ENCODE measurements around the gene BIVM. TPM values are rescaled to one million over a fixed set of nuclear protein-coding genes. Genes with fewer than 3 reads are reported as not detected.

The BIVM gene
- total RNA-seq, 2 donors from 2014 or later = 16.2 to 22.0 TPM

- Histone ChIP-seq H3K4me3 (peak overlapping the region; percentile 47 to 56), H3K4me1 (replicated peaks) (no peaks in the 10 kb centered on the region), H3K27ac (peak overlapping the region; percentile 77 to 83), H3K36me3 (no peaks in the 10 kb centered on the region), H3K9me3 (no peaks in the 10 kb centered on the region), H3K27me3 (replicated peaks; ENCODE audit: insufficient read depth) (no peaks in the 10 kb centered on the region)
- WGBS = 2% methylated on average over 72 of the region's 81 CpGs
- intact Hi-C loops (cut with DNase I) = loop anchor here (5.0 kb wide), 1 partner anchor 47 kb away; the partner anchor contains the start of gene ERCC5
- peak; percentile 63 for DNase-seq (ENCODE audit: low spot score)
- TF ChIP-seq, protein P1, sequence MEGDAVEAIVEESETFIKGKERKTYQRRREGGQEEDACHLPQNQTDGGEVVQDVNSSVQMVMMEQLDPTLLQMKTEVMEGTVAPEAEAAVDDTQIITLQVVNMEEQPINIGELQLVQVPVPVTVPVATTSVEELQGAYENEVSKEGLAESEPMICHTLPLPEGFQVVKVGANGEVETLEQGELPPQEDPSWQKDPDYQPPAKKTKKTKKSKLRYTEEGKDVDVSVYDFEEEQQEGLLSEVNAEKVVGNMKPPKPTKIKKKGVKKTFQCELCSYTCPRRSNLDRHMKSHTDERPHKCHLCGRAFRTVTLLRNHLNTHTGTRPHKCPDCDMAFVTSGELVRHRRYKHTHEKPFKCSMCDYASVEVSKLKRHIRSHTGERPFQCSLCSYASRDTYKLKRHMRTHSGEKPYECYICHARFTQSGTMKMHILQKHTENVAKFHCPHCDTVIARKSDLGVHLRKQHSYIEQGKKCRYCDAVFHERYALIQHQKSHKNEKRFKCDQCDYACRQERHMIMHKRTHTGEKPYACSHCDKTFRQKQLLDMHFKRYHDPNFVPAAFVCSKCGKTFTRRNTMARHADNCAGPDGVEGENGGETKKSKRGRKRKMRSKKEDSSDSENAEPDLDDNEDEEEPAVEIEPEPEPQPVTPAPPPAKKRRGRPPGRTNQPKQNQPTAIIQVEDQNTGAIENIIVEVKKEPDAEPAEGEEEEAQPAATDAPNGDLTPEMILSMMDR (IDR thresholded peaks at IDR 0.05) = peak; percentile 37 to 70 (median 58)
- TF ChIP-seq POLR2AphosphoS5 (IDR thresholded peaks at IDR 0.05) = no peak
These were observed 1.5 kb downstream of the BIVM start for GRCh38 chr13:102800145-102801041.

DNA sequence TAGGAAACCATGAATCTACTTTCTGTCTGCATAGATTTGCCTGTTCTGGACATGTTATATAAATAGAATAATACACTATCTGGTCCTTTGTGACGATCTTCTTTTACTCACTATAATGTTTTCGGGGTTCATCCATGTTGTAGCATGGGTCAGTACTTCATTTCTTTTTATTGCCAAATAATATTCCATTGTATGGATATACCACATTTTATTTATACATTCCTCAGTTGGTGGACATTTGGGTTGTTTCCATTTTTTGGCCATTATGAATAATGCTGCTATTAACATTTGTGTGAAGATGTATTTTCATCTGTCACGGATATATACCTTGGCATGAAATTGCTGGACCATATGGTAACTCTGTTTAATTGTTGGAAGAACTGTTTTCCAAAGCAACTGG, 6.8 kb downstream of the BIVM start:
- no peaks in the 10 kb centered on the region for H3K27me3 ChIP-seq (replicated peaks; ENCODE audit: insufficient read depth)
- H3K4me1 ChIP-seq (replicated peaks) = no peaks in the 10 kb centered on the region
- intact Hi-C loops (cut with DNase I) = no loop called here
- no peaks in the 10 kb centered on the region for H3K9me3 ChIP-seq
- no peak for DNase-seq (ENCODE audit: low spot score)
- no peak overlapping the region for H3K4me3 ChIP-seq
- H3K36me3 ChIP-seq = no peaks in the 10 kb centered on the region
- TF ChIP-seq POLR2A (IDR thresholded peaks at IDR 0.05) (no peak), POLR2AphosphoS5 (IDR thresholded peaks at IDR 0.05) (no peak)
- TF ChIP-seq, protein P1 (IDR thresholded peaks at IDR 0.05) = no peak
- 98% methylated on average over 3 of the region's 3 CpGs for WGBS
- H3K27ac ChIP-seq = no peak overlapping the region

- WGBS = 95% methylated on average over 3 of the region's 3 CpGs
- intact Hi-C loops (cut with DNase I) = no loop called here
These were observed 8.8 kb downstream of the BIVM start for GRCh38 chr13:102807699-102808098.

GRCh38 chr13:102812611-102813287, 13.8 kb downstream of the BIVM start:
- no peaks in the 10 kb centered on the region for H3K4me1 ChIP-seq (replicated peaks)
- intact Hi-C loops (cut with DNase I) = no loop called here
- H3K9me3 ChIP-seq = no peaks in the 10 kb centered on the region
- no peak overlapping the region for H3K27ac ChIP-seq
- no peaks in the 10 kb centered on the region for H3K27me3 ChIP-seq (replicated peaks; ENCODE audit: insufficient read depth)
- H3K4me3 ChIP-seq = no peak overlapping the region
- no peak for DNase-seq (ENCODE audit: low spot score)
- TF ChIP-seq, protein P1 (IDR thresholded peaks at IDR 0.05) = no peak
- TF ChIP-seq POLR2AphosphoS5 (IDR thresholded peaks at IDR 0.05) = no peak
- TF ChIP-seq POLR2A (IDR thresholded peaks at IDR 0.05) = no peak
- no peaks in the 10 kb centered on the region for H3K36me3 ChIP-seq

More at GRCh38 chr13:102807699-102808098, 8.8 kb downstream of the BIVM start:
- Histone ChIP-seq H3K4me3 (no peak overlapping the region), H3K36me3 (no peaks in the 10 kb centered on the region), H3K27ac (no peak overlapping the region), H3K4me1 (replicated peaks) (no peaks in the 10 kb centered on the region), H3K27me3 (replicated peaks; ENCODE audit: insufficient read depth) (no peaks in the 10 kb centered on the region), H3K9me3 (no peaks in the 10 kb centered on the region)
- DNase-seq (ENCODE audit: low spot score) = no peak
- TF ChIP-seq POLR2A (IDR thresholded peaks at IDR 0.05) (no peak), POLR2AphosphoS5 (IDR thresholded peaks at IDR 0.05) (no peak)
- TF ChIP-seq, protein P1 (IDR thresholded peaks at IDR 0.05) = no peak
